GM18909 (cell line): ENCODE results near the gene GNAS.
A peak's percentile ranks its signal among the peaks of the same experiment; 100 is the strongest.
"Not testable (repeated sequence)": the region's sequence is repeated elsewhere in the genome, so short reads cannot be mapped to it uniquely, and the experiment has no call there.

ENCODE experiments used
- ATAC-seq: cut with Tn5 transposase; IDR thresholded peaks from one replicate; pipeline ENCODE4 v1.9.1; 2021; ENCODE audit warnings: mild to moderate bottlenecking; ENCODE audit not compliant: unreplicated experiment, poor library complexity

The GNAS gene

DNA sequence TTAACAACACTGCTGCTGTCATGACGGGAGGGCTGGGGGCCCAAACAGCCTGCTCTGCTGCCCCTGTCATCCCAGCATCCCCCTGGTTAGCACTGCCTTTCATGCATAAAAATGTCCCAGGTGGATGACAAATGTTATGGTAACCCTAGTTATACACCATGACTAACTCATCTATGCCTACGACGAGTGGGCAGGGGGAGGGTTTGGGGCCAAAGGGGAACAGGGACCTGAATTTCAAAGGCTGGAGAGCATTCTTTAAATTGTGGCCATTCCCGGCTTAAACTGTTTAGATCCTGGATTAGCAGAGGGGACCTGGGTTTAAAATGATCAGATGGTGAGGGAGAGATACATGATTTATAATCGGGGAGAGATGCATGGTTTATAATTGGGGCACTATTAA lies 26.2 kb upstream of the GNAS start:
- ATAC-seq = no peak

- no peak for ATAC-seq
Measured at GRCh38 chr20:58828136-58828535, 24.4 kb upstream of the GNAS start.

DNA sequence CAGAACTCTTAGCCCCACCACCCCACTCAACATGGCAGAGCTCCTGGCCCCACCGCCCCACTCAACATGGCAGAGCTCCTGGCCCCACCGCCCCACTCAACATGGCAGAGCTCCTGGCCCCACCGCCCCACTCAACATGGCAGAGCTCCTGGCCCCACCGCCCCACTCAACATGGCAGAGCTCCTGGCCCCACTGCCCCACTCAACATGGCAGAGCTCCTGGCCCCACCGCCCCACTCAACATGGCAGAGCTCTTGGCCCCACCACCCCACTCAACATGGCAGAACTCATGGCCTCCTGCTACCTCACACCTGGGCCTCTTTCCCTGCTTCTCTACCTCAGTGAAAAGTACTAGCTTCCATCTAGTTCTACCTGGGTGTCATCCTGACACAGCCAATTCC lies 23.7 kb upstream of the GNAS start:
- ATAC-seq = not testable (repeated sequence)

- no peak for ATAC-seq
Measured at GRCh38 chr20:58829531-58829941, 23.0 kb upstream of the GNAS start.

DNA sequence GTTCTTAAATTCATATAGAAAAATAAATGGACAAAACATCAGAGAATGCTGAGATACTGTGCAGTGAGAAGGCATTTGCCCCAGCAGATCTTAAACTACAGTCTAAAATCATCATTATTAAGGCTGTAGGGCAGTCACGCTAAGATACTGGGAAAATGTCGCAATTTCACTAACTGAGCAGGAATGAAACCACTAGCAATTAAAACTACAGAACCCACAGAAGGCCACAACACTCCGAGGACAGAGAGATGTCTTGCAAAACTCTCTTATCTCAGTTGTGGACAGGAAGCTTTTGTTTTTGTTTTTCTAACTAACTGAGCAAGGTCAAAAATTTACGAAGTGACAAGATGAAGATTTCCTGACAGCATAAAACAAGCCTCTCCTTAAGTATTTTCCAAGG lies 20.1 kb upstream of the GNAS start:
- no peak for ATAC-seq

DNA sequence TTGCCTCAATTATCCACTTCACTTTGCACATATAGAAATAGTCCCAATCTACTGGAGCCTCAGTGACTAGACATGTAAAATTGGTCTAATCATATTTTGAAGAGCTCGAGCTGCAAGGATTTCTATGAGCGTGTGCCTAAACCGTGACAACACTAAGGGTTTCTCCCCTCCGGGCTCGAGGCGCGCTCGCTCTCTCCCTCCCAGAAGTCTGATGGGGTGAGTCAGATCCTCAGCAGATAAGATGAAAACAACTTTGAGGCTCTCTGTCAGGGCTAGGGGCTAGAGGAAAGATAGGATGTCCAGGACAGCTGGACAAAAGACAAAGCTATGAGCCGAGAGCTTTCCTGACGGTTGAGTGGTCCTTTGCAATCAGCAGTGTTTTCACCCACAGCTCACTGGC lies 18.6 kb upstream of the GNAS start:
- ATAC-seq = no peak

- ATAC-seq = no peak
Measured at GRCh38 chr20:58835231-58835630, 17.3 kb upstream of the GNAS start.

GRCh38 chr20:58836616-58837204 lies 15.8 kb upstream of the GNAS start:
- ATAC-seq = no peak

GRCh38 chr20:58837717-58838116 lies 14.8 kb upstream of the GNAS start:
- ATAC-seq = no peak

DNA sequence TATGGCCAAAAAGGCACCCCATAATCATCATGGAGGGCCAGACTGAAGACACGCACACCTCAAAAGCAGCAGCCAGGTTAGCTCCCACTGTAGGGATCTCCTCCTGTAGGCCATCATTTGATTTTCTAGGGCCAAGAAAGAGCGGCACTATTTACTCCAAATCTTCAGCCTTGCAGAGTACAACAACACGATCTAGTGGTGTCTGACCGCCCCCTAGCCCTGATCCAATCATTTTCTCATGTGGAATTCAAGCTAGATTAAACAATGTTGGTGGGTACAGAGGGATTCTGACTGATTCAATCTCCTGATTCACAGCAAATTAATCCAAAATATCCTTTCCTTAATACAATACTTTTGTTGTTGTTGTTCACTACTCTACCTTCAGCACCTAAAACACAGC lies 14.3 kb upstream of the GNAS start:
- ATAC-seq = no peak

DNA sequence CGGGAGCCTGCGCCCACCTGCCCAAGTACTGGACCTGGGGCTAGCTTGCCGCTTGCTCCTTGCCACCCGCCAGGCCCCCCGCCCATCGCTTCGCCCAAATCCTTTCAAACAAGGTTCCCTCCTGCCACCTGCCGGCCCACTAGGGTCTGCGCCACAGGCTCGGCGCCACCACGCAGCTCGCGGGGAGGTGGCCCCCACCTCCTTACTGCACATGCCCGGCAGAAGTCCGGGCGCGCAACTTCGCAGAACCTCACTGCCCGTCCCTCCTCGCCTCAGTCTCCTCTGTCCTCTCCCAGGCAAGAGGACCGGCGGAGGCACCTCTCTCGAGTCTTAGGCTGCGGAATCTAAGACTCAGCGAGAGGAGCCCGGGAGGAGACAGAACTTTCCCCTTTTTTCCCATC lies 13.0 kb upstream of the GNAS start:
- ATAC-seq = no peak

GRCh38 chr20:58839991-58840747 lies 12.3 kb upstream of the GNAS start:
- no peak for ATAC-seq

DNA sequence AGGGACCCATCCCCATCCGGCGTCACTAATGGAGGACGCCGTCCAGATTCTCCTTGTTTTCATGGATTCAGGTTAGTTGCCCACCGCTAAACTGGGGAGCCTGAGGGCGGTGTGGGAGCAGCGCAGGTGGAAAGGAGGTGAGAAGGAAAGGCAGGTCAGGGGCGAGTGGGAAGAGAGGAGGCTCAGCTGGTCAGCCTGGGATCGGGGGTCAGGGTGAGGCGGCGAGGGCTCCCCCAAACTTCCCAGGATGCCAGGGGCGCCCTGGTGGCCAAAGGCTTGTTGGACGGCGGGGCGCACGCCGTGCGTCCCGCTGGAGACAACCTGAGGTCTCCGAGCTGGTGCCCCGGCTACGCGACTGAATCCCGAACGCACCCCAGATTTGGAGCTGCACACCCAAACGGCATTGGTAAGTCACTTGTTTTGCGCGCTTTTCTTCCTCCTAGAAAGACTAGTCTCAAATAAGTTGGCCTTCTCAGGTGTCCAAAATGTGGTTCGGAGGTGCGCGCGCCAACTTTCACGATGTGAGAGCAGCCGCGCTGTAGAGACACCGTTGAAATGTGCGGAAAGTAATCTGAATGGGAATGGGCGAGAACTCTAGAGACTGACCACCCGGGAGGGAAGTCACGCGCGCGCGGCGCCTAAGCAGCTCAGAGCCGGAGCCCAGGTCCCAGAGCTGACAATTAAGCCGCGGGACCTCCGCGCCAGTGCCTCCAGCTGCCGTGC lies 11.5 kb upstream of the GNAS start:
- ATAC-seq = no peak

DNA sequence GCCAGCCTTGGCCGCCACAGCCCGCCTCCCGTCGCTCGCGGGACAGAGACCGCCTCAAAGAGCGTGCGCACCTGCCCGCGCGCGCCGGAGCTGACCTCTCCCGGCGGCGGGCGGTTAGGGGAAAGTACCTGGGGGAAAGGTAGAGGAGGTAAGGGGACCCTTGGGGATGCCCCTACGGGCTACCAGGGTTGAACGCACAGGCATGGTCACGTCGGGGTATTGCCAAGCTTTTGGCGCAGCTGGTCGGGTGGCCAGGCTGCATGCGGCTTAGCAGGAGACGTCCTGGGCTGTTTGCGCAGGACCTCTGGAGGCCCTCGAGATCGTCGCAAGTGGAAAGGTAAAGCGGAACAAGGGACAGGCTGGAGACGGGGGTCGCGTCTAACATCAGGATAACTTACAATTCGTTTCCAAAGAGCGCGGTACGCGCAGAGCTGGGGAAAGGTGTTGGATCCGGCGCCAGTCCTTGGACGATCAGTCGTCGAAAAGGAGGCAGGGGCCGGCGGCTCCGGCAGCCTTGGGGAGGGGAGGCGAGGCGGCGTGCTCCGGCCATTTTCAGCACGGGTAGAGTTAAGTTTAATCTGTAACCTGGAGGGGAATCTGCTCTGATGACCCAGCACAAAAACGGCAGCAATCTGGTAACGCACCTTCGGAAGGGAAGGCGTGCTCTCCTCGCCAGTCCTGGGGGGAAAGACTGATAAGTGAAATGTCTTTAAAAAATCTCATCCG lies 10.8 kb upstream of the GNAS start:
- no peak for ATAC-seq

GRCh38 chr20:58842276-58842675 lies 10.2 kb upstream of the GNAS start:
- ATAC-seq = no peak

GRCh38 chr20:58843128-58843556 lies 9.4 kb upstream of the GNAS start:
- no peak for ATAC-seq

DNA sequence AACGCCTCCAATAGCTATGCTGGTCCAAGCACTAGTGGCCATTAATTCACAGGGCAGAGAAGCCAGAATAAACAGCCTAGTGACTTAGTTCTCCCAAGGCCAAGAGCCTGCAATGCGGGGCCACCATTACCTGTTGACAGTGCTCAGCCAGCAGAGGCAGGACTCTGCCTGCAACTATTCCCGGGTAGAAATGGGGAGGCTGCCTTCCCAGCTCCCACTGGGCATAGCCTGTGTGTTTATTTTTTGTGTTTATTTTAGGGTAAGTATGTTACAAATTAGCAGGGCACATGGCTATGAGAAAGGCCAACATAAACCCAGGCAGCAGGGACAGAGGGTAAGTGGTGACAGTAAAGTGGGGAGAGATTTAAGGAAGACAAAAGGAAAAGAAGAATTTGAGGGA lies 6.8 kb upstream of the GNAS start:
- ATAC-seq = no peak

- no peak for ATAC-seq
Measured at GRCh38 chr20:58847463-58847862, 5.1 kb upstream of the GNAS start.

- peak; percentile 86 for ATAC-seq
Measured at GRCh38 chr20:58850693-58851174, 1.8 kb upstream of the GNAS start, which contains the start of gene GNAS-AS1. Gene GNAS-AS1, minus strand, starts transcription at chr20:58850902.

DNA sequence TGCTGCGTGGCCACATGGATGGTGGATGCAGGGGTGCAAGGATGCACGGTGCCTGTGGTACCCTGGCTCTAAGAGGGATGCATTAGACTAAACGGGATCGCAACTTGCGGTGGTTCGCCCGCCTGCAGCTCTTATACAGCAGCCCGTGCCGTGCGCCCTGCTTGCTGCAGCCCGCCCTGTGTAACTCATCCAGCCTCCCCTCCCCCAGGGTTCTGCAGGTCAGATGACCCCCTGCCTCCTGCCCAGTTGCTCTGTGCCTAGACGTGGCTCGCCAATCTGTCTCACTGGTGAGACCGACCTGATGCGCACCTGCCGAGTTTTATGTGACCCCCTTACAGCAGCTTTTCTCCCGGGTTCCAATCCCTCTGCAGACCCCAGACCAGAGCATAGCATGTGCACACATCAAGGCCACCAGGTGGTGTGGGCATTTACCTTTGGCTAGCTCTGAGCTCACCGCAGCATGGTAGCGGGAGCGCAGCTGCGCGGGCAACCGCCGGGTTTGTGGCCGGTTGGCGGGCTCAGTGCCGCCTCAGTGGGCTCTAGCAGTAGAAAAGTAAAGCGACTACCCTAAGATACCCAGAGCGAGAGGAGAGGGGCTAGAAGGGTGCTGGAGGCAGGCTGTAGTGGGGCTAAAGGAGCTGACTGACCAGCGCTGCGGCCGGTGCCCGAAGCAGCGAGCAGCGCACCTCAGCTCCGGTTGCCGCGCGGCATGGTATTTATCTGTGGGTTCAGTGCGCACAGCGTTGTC lies 1.1 kb upstream of the GNAS start:
- no peak for ATAC-seq
